T-cell (primary cell): ENCODE measurements around the gene SMAD6. TPM values are rescaled to one million over a fixed set of nuclear protein-coding genes. Genes with fewer than 3 reads are reported as not detected.

Experiments
- ATAC-seq, 4 experiments: fragments of 200-7000 bp in 3 of 4; fragments of 150-1000 bp in 1 of 4; cut with Tn5 transposase; replicated peaks in 1 of 4; 1 replicate in 3 of 4; 2 replicates in 1 of 4; pipeline ENCODE4 v1.10.0; 2021; ENCODE audit warnings: moderate library complexity in 3 of 4, mild to moderate bottlenecking in 2 of 4, moderate number of reproducible peaks in 1 of 4
- CTCF ChIA-PET, 2 donors: fragments of 300-600 bp; sonication (Branson Sonifier 250); formaldehyde crosslinking; loops; one replicate each; lab custom pipeline; 2022; ENCODE audit warnings: antibody characterized with exemption in 2 of 2; lab: Charles Lee
- POLR2A ChIA-PET, 2 donors: fragments of 300-600 bp; sonication (Branson Sonifier 250); formaldehyde crosslinking; loops; one replicate each; lab custom pipeline; 2022; ENCODE audit warnings: antibody characterized with exemption in 2 of 2; lab: Charles Lee
- DNase-seq, 35 experiments: peaks; one replicate each; pipeline versions ENCODE4 v3.0.0 to v3.0.0-alpha.2; 2013 to 2023
- H3K27ac ChIP-seq: one replicate; pipeline ENCODE4 v1.5.1; 2013; ENCODE audit warnings: low read length
- H3K27me3 ChIP-seq, 2 experiments: replicated peaks in 1 of 2; 1 replicate in 1 of 2; 2 replicates in 1 of 2; pipeline versions ENCODE4 v1.6.1 to v1.7.0; 2013; ENCODE audit warnings: low read length in 1 of 2, mixed read lengths in 1 of 2; ENCODE audit not compliant: control insufficient read depth in 2 of 2, insufficient read depth in 2 of 2; ENCODE audit errors: extremely low read depth in 1 of 2
- H3K36me3 ChIP-seq, 2 donors: 1 replicate in 1 of 2; 2 replicates in 1 of 2; pipeline versions ENCODE4 v1.6.1 to v1.7.0; 2013; ENCODE audit warnings: low read length in 1 of 2; ENCODE audit not compliant: control insufficient read depth in 2 of 2, insufficient read depth in 1 of 2; ENCODE audit errors: extremely low read depth in 1 of 2
- H3K4me1 ChIP-seq, 2 experiments: 1 replicate in 1 of 2; 2 replicates in 1 of 2; pipeline versions ENCODE4 v1.6.1 to v1.7.0; 2013; ENCODE audit warnings: low read length in 2 of 2, mixed read lengths in 1 of 2; ENCODE audit not compliant: insufficient read depth in 2 of 2, control insufficient read depth in 1 of 2; ENCODE audit errors: extremely low read depth in 1 of 2
- H3K4me3 ChIP-seq, 2 donors: 1 replicate in 1 of 2; 2 replicates in 1 of 2; pipeline versions ENCODE4 v1.5.1 to v1.7.0; 2013; ENCODE audit warnings: mild to moderate bottlenecking in 2 of 2, low read length in 1 of 2, moderate library complexity in 1 of 2; ENCODE audit not compliant: control insufficient read depth in 1 of 2; ENCODE audit errors: extremely low read depth in 1 of 2
- H3K9me3 ChIP-seq: 2 replicates; pipeline ENCODE4 v1.7.0; 2013
- H3K27ac Mint-ChIP-seq, 2 donors: one replicate each; pipeline ENCODE4 v1.8.0; 2020 to 2021; ENCODE audit warnings: mild to moderate bottlenecking in 2 of 2, mixed read lengths in 2 of 2
- H3K27me3 Mint-ChIP-seq, 2 donors: one replicate each; pipeline ENCODE4 v1.8.0; 2021 to 2022; ENCODE audit warnings: mixed read lengths in 2 of 2
- H3K36me3 Mint-ChIP-seq: one replicate; pipeline ENCODE4 v1.8.0; 2021; ENCODE audit warnings: mixed read lengths
- H3K4me1 Mint-ChIP-seq, 3 donors: one replicate each; pipeline ENCODE4 v1.8.0; 2020 to 2022; ENCODE audit warnings: mixed read lengths in 3 of 3, mild to moderate bottlenecking in 1 of 3
- H3K4me3 Mint-ChIP-seq, 3 donors: one replicate each; pipeline ENCODE4 v1.8.0; 2020 to 2022; ENCODE audit warnings: mild to moderate bottlenecking in 3 of 3, mixed read lengths in 3 of 3, moderate library complexity in 3 of 3
- H3K9me3 Mint-ChIP-seq, 3 donors: one replicate each; pipeline ENCODE4 v1.8.0; 2020 to 2022; ENCODE audit warnings: mixed read lengths in 3 of 3
- WGBS: methylation state at CpG from one replicate; pipeline ENCODE4 v1.1.5; 2013; ENCODE audit warnings: missing lambda C conversion rate; ENCODE audit not compliant: insufficient coverage; 5-methylcytosine and 5-hydroxymethylcytosine counted together
- total RNA-seq, 35 experiments: library from RNA in 6 of 35; stranded (reverse) in 6 of 35; fragments of 120-200 nt in 1 of 35; gene quantifications; one replicate each; pipeline versions ENCODE4 v1.2.1 to v1.2.4 and lab custom pipeline; 2013 to 2026

The SMAD6 gene
- total RNA-seq, 5 donors from 2014 or later (not counting 1 experiment from before 2014, with no cell fraction given) = 0.13 to 0.55 (median 0.33) TPM

DNA sequence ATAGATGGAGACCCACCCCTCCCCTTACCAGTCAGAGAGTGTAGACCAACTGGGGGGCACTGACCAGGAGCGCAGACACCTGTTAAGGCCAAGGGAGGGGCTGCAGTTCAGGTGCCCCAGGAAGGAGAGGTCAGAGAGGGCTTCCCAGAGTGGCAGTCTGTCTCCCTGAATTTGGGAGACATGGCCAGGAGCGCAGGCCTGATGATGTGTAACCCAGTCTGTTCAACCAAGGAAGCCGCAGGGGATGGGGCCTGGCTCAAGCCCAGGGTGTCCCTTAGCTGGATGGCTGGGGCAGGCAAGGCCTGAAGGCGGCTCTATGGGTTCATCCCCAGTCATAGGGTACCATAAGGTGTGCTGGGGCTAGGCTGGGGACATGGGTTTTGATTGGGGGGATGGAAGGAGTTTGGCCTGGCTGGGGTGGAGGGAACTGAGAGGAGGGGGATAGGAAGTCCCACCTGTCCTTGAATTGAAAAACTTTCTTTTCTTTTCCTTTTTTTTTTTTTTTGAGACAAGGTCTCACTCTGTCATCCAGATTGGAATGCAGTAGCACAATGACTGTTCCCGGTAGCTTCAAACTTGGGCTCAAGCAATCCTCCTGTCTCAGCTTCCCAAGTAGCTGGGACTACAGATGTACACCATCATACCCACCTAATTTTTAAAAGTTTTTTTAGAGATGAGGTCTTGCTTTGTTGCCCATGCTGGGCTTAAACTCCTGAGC lies 75.7 kb downstream of the SMAD6 start:
- Mint-ChIP-seq H3K4me1 (no peaks in the 10 kb centered on the region), H3K9me3 (no peaks in the 10 kb centered on the region), H3K36me3 (no peaks in the 10 kb centered on the region), H3K27ac (no peak overlapping the region), H3K27me3 (no peaks in the 10 kb centered on the region), H3K4me3 (no peak overlapping the region)
- Histone ChIP-seq H3K27me3 (peaks cover 0 to 5% of the 10 kb centered on the region in 2 experiments), H3K4me3 (no peak overlapping the region), H3K36me3 (no peaks in the 10 kb centered on the region), H3K27ac (no peak overlapping the region), H3K9me3 (no peaks in the 10 kb centered on the region), H3K4me1 (no peaks in the 10 kb centered on the region)
- no peak for DNase-seq
- 74% methylated on average over 4 of the region's 5 CpGs for WGBS
- CTCF ChIA-PET = no interaction called here
- ATAC-seq = no peak
- POLR2A ChIA-PET = no interaction called here

DNA sequence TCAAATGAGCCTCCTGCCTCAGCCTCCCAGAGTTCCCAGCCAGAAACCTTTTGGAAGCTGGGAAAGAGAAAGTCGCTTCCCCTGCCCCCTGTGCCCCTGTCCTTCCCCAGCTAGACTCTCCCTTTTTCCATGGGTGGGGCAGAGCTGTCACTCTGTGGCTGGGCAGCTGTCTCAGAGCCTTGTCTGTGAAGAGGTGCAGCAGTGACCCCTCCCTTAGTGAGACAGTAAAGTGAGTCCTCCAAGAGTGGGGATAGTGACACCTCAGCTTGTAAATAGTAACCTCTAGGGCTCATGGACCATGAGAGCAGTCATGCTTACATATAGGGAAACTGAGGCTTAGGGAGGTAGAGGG lies 76.3 kb downstream of the SMAD6 start:
- Histone ChIP-seq H3K4me1 (no peaks in the 10 kb centered on the region), H3K27me3 (peaks cover 0 to 4% of the 10 kb centered on the region in 2 experiments), H3K9me3 (no peaks in the 10 kb centered on the region), H3K4me3 (no peak overlapping the region), H3K27ac (no peak overlapping the region), H3K36me3 (no peaks in the 10 kb centered on the region)
- ChIA-PET POLR2A (no interaction called here), CTCF (no interaction called here)
- H3K27me3 Mint-ChIP-seq = no peaks in the 10 kb centered on the region
- no peaks in the 10 kb centered on the region for H3K9me3 Mint-ChIP-seq
- no peak for DNase-seq
- H3K4me3 Mint-ChIP-seq = no peak overlapping the region
- H3K27ac Mint-ChIP-seq = no peak overlapping the region
- H3K4me1 Mint-ChIP-seq = no peaks in the 10 kb centered on the region
- H3K36me3 Mint-ChIP-seq = no peaks in the 10 kb centered on the region
- no CpG with 5 or more reads among the region's 1 CpG for WGBS
- no peak for ATAC-seq

DNA sequence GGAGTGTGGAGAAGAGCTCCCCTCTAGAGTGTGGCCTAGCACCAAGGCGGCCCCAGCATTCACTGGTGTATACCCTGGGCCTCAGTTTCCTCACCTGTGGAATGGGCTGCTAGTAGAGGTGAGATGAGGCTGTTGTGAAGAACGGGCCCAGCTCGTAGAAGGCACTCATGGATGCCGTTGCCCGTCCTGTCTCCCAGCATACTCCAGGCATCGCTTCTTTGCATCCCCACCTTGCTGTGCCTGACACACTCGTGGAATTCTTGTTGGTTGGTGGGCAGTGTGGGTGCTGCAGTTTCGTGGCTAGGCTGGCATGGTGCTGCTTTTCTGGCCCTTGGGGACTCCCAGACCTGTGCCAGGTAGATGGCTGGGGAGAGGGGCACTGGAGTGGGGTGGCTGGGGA lies 76.7 kb downstream of the SMAD6 start:
- H3K9me3 ChIP-seq = no peaks in the 10 kb centered on the region
- Mint-ChIP-seq H3K4me1 (no peaks in the 10 kb centered on the region), H3K27me3 (peaks cover 0 to under 1% of the 10 kb centered on the region in 2 donors), H3K4me3 (no peak overlapping the region), H3K27ac (no peak overlapping the region), H3K36me3 (no peaks in the 10 kb centered on the region), H3K9me3 (no peaks in the 10 kb centered on the region)
- ATAC-seq (no peak), DNase-seq (no peak)
- 75% methylated on average over 8 of the region's 8 CpGs for WGBS
- no peaks in the 10 kb centered on the region for H3K36me3 ChIP-seq
- no peak overlapping the region for H3K27ac ChIP-seq
- H3K4me3 ChIP-seq = no peak overlapping the region
- peaks cover 0 to 4% of the 10 kb centered on the region in 2 experiments for H3K27me3 ChIP-seq
- ChIA-PET POLR2A (no interaction called here), CTCF (no interaction called here)
- H3K4me1 ChIP-seq = no peaks in the 10 kb centered on the region

DNA sequence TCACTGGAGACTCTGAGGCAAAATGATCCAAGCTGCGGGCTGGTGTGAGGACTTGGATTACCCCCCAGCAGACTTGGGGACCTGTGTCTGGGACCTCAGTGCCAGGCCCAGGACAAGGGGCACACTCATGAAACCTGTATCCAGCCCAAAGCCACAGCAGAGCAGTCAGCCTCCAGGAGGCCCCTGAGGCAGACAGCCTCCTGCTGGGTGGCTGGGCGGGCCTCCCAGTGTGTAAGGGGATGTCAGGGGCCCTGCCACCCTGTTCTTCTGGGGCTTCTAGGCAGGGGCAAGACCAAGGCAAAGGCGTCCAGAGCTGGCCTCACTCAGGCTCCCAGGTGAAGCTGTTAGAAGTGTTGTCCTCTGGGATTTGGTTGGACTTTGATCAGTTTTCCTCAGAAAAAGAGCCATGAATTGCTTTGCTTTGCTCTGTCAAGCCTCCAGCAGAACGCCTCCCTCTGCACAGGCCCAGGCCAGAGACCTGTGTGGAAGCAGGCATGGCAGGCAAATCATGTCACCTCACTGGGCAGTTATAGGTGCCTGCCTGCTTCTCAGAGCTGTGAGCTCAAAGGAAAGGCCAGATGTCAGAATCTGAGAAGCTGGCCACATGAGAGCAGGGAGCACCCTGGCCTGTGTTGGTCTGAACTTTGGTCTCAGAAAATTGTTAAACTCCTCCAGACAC lies 77.4 kb downstream of the SMAD6 start:
- CTCF ChIA-PET = no interaction called here

DNA sequence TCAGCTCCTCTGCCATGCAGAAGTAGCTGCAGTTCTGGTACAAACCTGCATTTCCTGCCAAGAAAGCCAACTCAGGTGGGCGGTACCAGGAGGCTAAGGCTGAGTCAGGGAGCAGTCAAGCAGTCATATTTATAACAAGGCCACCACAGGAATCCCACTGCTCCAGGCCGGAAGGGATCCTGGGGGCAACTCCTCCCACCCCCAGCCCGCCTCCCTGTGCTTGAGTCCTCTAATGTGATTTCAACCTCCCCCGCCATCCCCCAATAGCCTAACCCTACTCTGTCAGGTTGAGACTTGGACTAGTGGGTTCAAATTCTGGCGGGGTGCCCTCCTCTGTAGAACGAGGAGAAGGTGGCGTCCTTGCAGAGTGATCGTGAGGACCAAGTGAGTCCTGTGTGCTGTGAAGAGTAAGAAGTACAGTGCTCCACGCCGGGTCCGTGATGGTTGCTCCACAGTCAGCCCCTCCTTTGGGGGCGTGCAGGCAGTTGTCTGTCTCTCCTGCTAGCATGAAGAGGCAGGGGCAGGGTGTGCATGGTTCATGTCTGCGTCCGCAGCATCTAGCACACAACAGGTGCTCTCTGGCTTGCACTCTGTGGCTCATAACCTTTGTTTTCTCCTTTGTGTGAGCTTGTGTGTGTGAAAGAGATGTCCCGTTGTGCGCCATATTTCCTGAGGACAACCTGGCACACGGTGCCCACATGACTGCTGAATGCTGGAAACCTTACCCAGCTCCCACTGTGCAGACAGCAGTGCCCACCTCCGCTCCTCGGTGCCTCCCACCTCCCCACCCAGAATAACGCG lies 78.3 kb downstream of the SMAD6 start:
- no peaks in the 10 kb centered on the region for H3K9me3 ChIP-seq
- POLR2A ChIA-PET = no interaction called here
- DNase-seq (no peak), ATAC-seq (no peak)
- Mint-ChIP-seq H3K9me3 (no peaks in the 10 kb centered on the region), H3K27me3 (peaks cover 0 to 2% of the 10 kb centered on the region in 2 donors), H3K27ac (no peak overlapping the region), H3K36me3 (no peaks in the 10 kb centered on the region), H3K4me3 (no peak overlapping the region), H3K4me1 (no peaks in the 10 kb centered on the region)
- CTCF ChIA-PET = no interaction called here
- WGBS = 91% methylated on average over 15 of the region's 21 CpGs
- H3K27me3 ChIP-seq = peaks cover 0 to 6% of the 10 kb centered on the region in 2 experiments
- H3K4me3 ChIP-seq = no peak overlapping the region
- H3K27ac ChIP-seq = no peak overlapping the region
- H3K36me3 ChIP-seq = no peaks in the 10 kb centered on the region
- no peaks in the 10 kb centered on the region for H3K4me1 ChIP-seq

More for the DNA sequence above, 77.4 kb downstream of the SMAD6 start:
- Histone ChIP-seq H3K27me3 (peaks cover 0 to 4% of the 10 kb centered on the region in 2 experiments), H3K27ac (no peak overlapping the region), H3K4me3 (no peak overlapping the region), H3K4me1 (no peaks in the 10 kb centered on the region), H3K9me3 (no peaks in the 10 kb centered on the region), H3K36me3 (no peaks in the 10 kb centered on the region)
- Mint-ChIP-seq H3K36me3 (no peaks in the 10 kb centered on the region), H3K4me3 (no peak overlapping the region), H3K27ac (no peak overlapping the region), H3K27me3 (peaks cover 0 to 2% of the 10 kb centered on the region in 2 donors), H3K9me3 (no peaks in the 10 kb centered on the region), H3K4me1 (no peaks in the 10 kb centered on the region)
- 71% methylated on average over 2 of the region's 4 CpGs for WGBS
- DNase-seq (no peak), ATAC-seq (no peak)
- POLR2A ChIA-PET = no interaction called here

DNA sequence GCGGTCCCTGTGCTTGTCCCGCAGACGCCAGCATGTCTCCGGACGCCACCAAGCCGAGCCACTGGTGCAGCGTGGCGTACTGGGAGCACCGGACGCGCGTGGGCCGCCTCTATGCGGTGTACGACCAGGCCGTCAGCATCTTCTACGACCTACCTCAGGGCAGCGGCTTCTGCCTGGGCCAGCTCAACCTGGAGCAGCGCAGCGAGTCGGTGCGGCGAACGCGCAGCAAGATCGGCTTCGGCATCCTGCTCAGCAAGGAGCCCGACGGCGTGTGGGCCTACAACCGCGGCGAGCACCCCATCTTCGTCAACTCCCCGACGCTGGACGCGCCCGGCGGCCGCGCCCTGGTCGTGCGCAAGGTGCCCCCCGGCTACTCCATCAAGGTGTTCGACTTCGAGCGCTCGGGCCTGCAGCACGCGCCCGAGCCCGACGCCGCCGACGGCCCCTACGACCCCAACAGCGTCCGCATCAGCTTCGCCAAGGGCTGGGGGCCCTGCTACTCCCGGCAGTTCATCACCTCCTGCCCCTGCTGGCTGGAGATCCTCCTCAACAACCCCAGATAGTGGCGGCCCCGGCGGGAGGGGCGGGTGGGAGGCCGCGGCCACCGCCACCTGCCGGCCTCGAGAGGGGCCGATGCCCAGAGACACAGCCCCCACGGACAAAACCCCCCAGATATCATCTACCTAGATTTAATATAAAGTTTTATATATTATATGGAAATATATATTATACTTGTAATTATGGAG lies 79.1 kb downstream of the SMAD6 start:
- Histone ChIP-seq H3K4me1 (no peaks in the 10 kb centered on the region), H3K27me3 (peaks cover 0 to 3% of the 10 kb centered on the region in 2 experiments), H3K9me3 (no peaks in the 10 kb centered on the region), H3K36me3 (no peaks in the 10 kb centered on the region), H3K4me3 (no peak overlapping the region), H3K27ac (no peak overlapping the region)
- 94% methylated on average over 49 of the region's 73 CpGs for WGBS
- peaks cover 0 to 2% of the 10 kb centered on the region in 2 donors for H3K27me3 Mint-ChIP-seq
- no peak overlapping the region for H3K27ac Mint-ChIP-seq
- no peaks in the 10 kb centered on the region for H3K4me1 Mint-ChIP-seq
- no peaks in the 10 kb centered on the region for H3K36me3 Mint-ChIP-seq
- no peak overlapping the region for H3K4me3 Mint-ChIP-seq
- no peaks in the 10 kb centered on the region for H3K9me3 Mint-ChIP-seq
- ChIA-PET CTCF (no interaction called here), POLR2A (no interaction called here)
- ATAC-seq (no peak), DNase-seq (no peak)
